Measurements from ENCODE around the gene THAP4.

The THAP4 gene

DNA sequence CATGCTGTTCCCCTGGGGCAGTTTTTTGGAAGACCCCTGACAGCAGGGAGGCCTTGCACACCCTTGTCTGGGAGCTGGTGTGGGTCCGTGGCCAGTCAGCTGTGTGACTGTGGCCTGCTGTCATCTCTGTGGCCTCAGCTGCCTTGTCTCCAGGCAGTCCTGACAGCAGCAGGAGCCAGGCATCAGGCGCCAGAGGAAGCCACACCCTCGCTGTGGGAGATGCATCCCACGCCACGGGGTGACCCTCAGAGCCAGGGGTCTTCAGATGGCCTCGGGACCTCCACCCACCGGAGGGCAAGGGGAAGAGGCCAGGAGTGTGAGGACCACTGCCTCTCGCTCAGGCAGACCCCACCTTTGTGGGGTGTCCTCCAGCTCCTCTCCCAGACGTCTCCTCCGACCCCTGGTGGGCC lies 73.4 kb downstream of the THAP4 start:
- no peaks in the 10 kb centered on the region for H3K36me3 Mint-ChIP-seq
- H3K4me1 Mint-ChIP-seq (ENCODE audit: low read depth) = peaks cover 2% of the 10 kb centered on the region
- no peak overlapping the region for H3K4me3 Mint-ChIP-seq
- no peaks in the 10 kb centered on the region for H3K27me3 Mint-ChIP-seq
- H3K27ac Mint-ChIP-seq = no peak overlapping the region
- no peaks in the 10 kb centered on the region for H3K9me3 Mint-ChIP-seq (ENCODE audit: low read depth)

DNA sequence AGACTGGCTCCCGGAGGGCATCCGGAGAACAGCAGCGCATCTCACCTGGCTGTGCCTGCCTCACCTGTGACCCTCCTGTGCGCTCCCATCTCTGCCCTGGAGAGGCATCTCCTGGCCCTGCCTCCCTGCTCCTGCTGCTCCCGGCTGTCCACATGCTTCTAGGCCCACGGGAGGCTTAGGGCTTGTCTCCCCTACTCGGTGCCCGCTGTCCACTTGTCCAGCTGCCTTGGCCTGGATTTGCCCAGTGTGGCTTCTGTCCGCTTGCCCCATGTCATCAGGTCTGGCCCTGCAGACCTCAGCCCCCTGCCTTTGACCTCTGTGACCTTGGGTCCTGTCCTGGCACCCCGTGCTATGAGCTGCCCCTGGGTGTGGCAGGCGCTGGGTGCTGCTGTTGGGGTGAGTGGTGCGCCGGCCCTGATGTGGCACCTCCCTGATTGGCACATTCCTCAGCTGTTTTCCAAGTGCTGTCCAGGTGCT lies 73.9 kb downstream of the THAP4 start:
- H3K27ac Mint-ChIP-seq = no peak overlapping the region
- H3K4me1 Mint-ChIP-seq (ENCODE audit: low read depth) = peaks cover 6% of the 10 kb centered on the region
- H3K27me3 Mint-ChIP-seq = peaks cover 4% of the 10 kb centered on the region
- no peak overlapping the region for H3K4me3 Mint-ChIP-seq
- peaks cover 2% of the 10 kb centered on the region for H3K36me3 Mint-ChIP-seq
- peaks cover 2% of the 10 kb centered on the region for H3K9me3 Mint-ChIP-seq (ENCODE audit: low read depth)

DNA sequence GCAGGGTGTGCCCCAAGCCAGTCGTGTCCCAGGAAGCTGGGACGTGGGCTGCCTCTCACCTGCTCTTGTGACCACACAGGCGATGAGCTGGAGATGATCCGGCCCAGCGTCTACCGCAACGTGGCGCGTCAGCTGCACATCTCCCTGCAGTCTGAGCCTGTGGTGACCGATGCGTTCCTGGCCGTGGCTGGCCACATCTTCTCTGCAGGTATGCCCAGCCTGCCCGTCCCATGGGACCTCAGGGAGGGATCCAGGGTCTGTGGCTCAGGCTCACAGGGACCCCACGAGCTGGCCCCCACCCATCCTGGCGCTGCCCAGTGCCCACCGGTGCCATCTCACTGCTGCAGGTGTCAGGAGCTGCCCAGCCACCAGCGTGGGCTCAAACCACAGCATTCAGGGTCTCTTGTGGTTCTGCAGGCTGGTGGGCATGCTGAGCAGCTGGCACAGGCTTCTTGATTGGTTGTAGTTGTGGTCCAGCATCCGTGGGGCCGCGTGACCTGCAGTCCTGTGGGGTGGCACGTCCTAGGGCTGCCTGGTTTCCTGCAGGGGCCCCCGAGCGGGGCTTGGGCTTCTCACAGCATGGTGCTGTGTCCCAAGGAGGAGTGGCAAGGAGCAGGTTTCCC lies 74.6 kb downstream of the THAP4 start:
- peaks cover 8% of the 10 kb centered on the region for H3K9me3 Mint-ChIP-seq (ENCODE audit: low read depth)
- H3K27ac Mint-ChIP-seq = no peak overlapping the region
- H3K4me1 Mint-ChIP-seq (ENCODE audit: low read depth) = peaks cover 6% of the 10 kb centered on the region
- H3K27me3 Mint-ChIP-seq = peaks cover 11% of the 10 kb centered on the region
- H3K36me3 Mint-ChIP-seq = peaks cover 8% of the 10 kb centered on the region
- no peak overlapping the region for H3K4me3 Mint-ChIP-seq

DNA sequence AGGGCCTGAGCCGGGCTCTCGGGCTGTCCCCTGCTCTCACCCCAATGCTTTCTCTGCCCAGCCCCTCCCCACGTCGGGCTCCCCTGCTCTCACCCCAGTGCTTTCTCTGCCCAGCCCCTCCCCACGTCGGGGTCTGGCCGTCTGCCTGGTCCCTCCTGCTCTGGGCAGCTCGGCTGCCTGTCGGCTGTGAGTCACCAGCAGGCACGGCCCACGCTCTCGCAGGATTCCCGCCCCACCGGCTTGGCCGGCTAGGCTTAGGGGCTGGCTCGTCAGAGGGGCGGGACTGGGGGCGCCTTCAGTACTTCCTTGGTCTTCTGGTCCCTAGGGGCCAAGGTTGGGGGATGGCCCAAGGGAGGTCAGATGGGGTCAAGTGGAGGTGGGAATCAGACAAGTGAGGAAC lies 75.1 kb downstream of the THAP4 start:
- H3K9me3 Mint-ChIP-seq (ENCODE audit: low read depth) = peaks cover 12% of the 10 kb centered on the region
- H3K4me1 Mint-ChIP-seq (ENCODE audit: low read depth) = peaks cover 6% of the 10 kb centered on the region
- H3K36me3 Mint-ChIP-seq = peaks cover 10% of the 10 kb centered on the region
- peaks cover 13% of the 10 kb centered on the region for H3K27me3 Mint-ChIP-seq
- no peak overlapping the region for H3K4me3 Mint-ChIP-seq
- H3K27ac Mint-ChIP-seq = no peak overlapping the region

DNA sequence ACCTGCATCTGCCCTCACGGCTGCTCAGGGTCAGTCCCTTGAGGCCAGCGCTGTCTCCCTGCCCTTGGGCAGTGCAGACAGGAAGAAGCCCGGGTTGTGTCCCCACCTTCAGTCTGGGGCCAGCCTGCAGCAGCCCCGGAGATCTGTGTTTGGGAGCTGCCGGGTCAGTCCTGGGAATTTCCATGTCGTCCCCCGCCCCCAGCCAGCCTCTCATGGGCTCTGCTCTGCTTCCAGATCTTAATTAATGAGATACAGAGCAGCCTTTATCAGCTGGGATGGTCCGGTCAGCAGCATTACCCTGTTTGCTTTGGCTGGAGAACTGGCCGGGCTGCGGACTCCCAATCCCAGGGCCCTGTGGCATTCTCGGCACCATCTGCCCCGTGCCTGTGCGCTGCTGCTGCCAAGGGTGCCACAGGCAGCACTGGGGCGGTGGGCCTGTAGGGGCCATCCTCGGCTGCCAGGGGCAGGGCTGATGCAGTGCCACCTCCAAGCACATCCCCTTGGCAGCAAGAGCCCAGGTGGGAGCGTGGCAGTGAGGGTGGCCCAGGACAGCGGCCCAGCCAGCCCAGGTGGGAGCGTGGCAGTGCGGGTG lies 76.0 kb downstream of the THAP4 start:
- peaks cover 16% of the 10 kb centered on the region for H3K9me3 Mint-ChIP-seq (ENCODE audit: low read depth)
- H3K4me3 Mint-ChIP-seq = no peak overlapping the region
- H3K4me1 Mint-ChIP-seq (ENCODE audit: low read depth) = peaks cover 6% of the 10 kb centered on the region
- no peak overlapping the region for H3K27ac Mint-ChIP-seq
- H3K27me3 Mint-ChIP-seq = peaks cover 13% of the 10 kb centered on the region
- peaks cover 10% of the 10 kb centered on the region for H3K36me3 Mint-ChIP-seq

DNA sequence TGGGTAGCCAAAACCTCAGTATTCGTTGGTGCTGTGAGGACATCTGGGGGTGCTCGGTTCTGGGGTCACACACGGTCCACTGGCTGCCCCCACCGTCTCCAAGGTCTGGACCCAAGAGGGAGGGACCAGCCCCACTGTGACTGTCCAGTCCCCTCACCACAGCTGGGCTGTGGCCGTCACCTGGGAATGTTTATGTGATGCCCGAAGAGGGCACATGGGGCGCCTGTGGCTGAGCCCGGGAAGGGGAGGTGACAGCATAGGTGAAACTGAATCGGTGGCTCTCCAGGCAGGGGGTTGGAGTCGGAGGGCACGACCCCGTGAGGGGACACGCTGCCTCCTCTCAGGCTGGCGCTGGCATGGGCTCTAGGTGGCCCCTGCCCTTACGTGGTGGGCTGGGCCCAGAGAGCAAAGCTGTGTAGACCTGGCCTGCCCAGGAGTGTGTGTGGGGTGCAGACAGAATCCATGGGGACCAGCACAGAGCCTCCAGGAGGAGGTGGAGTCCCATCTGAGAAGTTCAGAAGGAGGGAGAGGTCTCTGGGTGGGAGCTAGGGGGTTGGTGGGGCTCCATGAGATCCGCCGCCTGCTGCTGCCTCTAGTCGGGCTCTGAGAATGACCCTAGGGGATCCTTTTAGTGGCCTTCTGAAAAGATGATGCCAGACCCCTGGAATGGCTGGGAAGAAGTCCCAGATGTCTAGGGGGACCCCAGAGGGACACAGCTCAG lies 76.6 kb downstream of the THAP4 start:
- Mint-ChIP-seq H3K4me3 (peak overlapping the region; percentile 71), H3K4me1 (ENCODE audit: low read depth) (peaks cover 6% of the 10 kb centered on the region), H3K9me3 (ENCODE audit: low read depth) (peaks cover 16% of the 10 kb centered on the region), H3K36me3 (peaks cover 10% of the 10 kb centered on the region), H3K27me3 (peaks cover 13% of the 10 kb centered on the region), H3K27ac (no peak overlapping the region)

DNA sequence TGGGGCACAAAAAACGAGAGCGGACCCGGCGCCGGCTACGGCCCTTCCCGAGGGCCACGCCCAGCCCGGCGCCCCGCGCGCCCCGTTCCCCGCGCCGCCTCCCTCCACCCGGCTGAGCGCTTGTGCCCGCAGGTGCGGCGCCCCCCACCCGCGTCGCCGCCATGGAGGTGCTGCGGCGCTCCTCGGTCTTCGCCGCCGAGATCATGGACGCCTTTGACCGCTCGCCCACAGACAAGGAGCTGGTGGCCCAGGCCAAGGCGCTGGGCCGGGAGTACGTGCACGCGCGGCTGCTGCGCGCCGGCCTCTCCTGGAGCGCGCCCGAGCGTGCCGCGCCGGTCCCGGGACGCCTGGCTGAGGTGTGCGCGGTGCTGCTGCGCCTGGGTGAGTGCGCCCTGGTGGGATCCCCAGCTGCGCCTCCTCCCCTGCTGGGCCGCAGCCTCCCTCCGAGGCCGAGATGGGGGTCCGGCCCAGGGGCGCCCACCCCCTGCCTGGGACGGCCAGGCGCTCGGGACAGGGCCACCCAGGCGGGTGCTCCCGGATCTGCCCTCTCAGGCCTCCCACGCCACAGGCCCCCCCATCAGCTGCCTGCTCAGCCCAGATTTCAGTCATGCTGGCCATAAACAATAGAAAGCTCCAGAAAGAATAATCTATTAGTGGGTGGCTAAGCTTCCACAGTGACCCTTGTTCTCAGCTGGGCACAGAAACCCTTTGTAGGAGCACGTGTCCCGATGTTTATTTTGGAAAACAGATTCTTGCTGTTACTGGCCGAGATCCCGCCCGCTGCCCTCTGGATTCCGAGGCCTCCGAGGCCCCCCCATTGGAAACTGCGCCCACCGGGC lies 77.4 kb downstream of the THAP4 start:
- Mint-ChIP-seq H3K4me1 (ENCODE audit: low read depth) (peaks cover 6% of the 10 kb centered on the region), H3K4me3 (peak overlapping the region; percentile 71), H3K27me3 (peaks cover 13% of the 10 kb centered on the region), H3K9me3 (ENCODE audit: low read depth) (peaks cover 16% of the 10 kb centered on the region), H3K36me3 (peaks cover 10% of the 10 kb centered on the region), H3K27ac (no peak overlapping the region)

DNA sequence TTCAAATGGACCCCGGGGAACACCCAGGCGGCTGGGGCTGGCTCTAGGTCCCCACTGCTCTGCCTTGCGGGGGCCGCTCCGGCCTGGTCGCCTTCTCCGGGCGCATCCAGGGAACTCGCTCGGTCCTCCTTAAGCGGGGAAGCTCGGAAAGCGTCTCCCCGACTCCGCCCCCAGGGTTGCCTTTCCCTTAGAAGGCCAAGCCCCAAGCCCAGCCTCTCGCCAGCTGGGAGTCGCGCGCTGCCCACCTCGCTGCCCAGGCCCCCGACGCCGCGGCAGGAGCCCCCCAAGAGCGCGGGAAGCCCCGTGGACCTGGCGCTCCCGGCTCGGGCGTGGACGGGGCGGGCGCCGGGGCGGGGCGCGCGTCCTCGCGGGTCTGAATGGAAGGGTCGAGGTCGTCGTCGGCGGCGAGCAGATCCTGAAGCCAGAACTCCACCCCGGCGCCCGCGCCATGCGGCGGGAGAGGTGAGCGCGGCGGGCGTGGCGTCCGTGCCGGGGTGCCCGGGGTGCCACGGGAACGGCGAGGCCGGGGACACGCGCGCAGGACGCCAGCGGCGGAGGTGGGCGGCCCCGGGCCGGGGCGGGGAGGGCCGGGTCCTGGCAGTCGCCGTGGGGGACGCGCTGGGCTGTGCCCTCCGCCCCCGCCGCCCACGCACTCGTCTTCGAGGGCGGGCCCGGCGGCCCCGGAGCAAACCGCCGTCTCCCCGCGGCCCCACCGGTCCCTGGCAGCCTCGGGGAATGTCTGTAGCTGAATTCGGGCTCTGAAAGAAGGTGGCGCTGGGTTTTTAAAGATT lies 78.2 kb downstream of the THAP4 start, which contains the start of gene BOK:
Gene BOK, plus strand, starts transcription at position 214 of the 791 bp plus-strand sequence. CDS start 739 bp downstream, outside the sequence.
- Mint-ChIP-seq H3K27me3 (peaks cover 13% of the 10 kb centered on the region), H3K4me1 (ENCODE audit: low read depth) (peaks cover 6% of the 10 kb centered on the region), H3K4me3 (peak within 1 kb of the TSS; percentile 78), H3K9me3 (ENCODE audit: low read depth) (peaks cover 16% of the 10 kb centered on the region), H3K27ac (no peak within 1 kb of the TSS), H3K36me3 (peaks cover 10% of the 10 kb centered on the region)

DNA sequence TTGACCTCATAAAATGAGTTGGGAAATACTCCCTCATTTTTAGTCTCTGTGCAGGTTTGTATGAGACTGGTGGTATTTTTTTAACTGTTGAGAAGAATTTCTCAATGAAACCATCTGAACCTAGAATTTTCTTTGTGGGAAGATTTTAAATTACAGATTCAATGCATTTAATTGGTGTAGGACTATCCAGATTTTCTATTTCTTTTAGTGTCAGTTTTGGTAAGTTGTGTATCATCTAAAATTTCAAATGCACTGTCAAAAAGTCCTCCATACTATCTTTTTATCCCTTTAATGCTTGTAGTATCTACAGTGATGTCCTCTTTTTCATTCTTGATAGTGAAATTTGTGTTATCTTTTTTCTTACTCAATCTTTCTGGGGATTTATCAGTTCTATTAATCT lies 80.2 kb downstream of the THAP4 start:
- peaks cover 10% of the 10 kb centered on the region for H3K36me3 Mint-ChIP-seq
- H3K27ac Mint-ChIP-seq = no peak overlapping the region
- H3K27me3 Mint-ChIP-seq = peaks cover 15% of the 10 kb centered on the region
- H3K4me3 Mint-ChIP-seq = no peak overlapping the region
- peaks cover 16% of the 10 kb centered on the region for H3K9me3 Mint-ChIP-seq (ENCODE audit: low read depth)
- H3K4me1 Mint-ChIP-seq (ENCODE audit: low read depth) = peaks cover 6% of the 10 kb centered on the region

DNA sequence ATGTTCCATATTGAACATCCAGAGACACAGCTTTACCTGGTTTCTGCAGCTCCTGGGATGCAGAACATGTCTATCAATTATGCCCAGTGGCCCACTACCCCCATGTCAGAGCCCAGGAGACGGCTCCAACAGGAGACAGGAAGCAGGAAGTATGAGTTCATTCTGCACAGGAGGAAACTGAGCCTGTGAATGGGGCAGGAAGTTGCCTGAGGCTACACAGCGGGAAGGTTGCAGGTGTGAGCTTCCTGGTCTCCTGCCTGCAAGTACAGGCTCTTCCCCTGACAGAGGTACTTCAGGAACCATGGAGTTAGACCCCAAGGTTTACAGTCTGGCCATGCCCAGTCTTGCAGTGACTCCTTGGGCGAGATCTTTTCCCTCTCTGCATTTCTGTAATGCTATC lies 81.2 kb downstream of the THAP4 start:
- Mint-ChIP-seq H3K4me3 (no peak overlapping the region), H3K4me1 (ENCODE audit: low read depth) (peaks cover 6% of the 10 kb centered on the region), H3K9me3 (ENCODE audit: low read depth) (peaks cover 16% of the 10 kb centered on the region), H3K27me3 (peaks cover 19% of the 10 kb centered on the region), H3K27ac (no peak overlapping the region), H3K36me3 (peaks cover 10% of the 10 kb centered on the region)

DNA sequence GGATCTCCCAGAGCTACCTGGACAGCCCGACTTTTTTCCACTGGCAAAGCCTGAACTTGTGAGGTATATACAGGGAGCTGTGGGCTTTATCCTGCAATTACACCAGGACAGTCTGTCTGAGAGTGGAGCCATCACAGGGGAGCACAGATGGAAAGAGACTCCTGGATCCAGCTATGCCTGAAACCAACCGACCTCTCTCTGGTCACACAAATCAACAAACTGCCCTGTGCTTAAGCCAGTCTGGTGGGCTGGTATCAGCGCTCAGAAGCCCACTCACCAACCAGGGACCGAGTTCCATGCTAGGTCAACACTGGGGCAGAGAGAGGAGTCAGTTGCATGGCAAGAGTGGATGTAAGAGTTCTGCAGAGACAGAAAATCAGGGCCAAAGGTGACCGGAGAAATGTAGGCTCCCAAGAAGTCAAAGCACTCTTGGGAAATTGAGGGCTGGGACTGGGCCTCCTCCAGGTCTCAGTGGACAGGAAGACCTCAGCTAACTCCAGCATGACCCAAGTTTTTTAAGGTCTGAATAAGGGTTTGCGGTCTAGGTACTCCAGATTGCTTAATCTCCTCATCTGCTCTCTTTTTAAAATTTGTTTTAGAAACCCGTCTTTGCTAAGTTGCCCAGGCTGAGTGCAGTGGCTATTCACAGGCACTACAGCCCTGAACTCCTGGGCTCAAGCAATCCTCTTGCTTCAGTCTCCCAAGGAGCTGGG lies 82.2 kb downstream of the THAP4 start:
- peaks cover 19% of the 10 kb centered on the region for H3K27me3 Mint-ChIP-seq
- peaks cover 5% of the 10 kb centered on the region for H3K4me1 Mint-ChIP-seq (ENCODE audit: low read depth)
- H3K4me3 Mint-ChIP-seq = no peak overlapping the region
- H3K27ac Mint-ChIP-seq = no peak overlapping the region
- H3K36me3 Mint-ChIP-seq = peaks cover 10% of the 10 kb centered on the region
- peaks cover 16% of the 10 kb centered on the region for H3K9me3 Mint-ChIP-seq (ENCODE audit: low read depth)

DNA sequence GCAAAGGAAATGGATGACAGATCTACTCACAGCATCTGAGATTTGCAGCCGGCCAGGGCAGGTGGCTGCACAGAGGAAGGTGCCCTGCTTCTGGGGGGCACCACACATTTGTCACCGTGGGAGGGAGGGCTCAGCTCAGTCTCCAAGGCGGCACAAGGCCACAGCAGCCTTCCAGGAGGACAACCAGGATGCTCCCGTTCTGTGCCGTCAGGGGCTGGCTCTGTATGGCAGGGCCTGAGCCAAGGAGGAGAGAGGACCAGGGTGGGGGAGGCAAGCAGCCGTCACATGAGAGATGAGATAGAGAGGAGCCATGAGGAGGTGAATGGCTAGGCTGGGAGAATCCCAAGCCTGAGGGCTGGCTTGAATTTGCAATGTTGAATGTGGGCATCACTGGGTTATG lies 83.0 kb downstream of the THAP4 start:
- Mint-ChIP-seq H3K4me1 (ENCODE audit: low read depth) (peaks cover 4% of the 10 kb centered on the region), H3K27me3 (peaks cover 19% of the 10 kb centered on the region), H3K36me3 (peaks cover 10% of the 10 kb centered on the region), H3K9me3 (ENCODE audit: low read depth) (peaks cover 16% of the 10 kb centered on the region), H3K4me3 (no peak overlapping the region), H3K27ac (no peak overlapping the region)

DNA sequence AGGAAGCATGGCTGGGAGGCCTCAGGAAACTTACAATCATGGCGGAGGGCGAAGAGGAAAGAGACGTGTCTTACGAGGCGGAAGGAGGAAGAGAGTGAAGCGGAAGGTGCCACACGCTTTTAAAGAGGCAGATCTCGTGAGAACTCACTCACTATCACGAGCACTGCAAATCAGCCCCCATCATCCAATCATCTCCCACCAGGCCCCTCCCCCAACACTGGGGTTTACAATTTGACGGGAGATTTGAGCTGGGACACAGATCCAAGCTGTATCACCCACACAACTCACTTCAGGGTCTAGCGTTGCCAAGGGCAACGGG lies 83.5 kb downstream of the THAP4 start:
- Mint-ChIP-seq H3K4me1 (ENCODE audit: low read depth) (peaks cover 4% of the 10 kb centered on the region), H3K27ac (no peak overlapping the region), H3K9me3 (ENCODE audit: low read depth) (peaks cover 16% of the 10 kb centered on the region), H3K4me3 (no peak overlapping the region), H3K36me3 (peaks cover 10% of the 10 kb centered on the region), H3K27me3 (peaks cover 19% of the 10 kb centered on the region)
